HG03025 (cell line): ENCODE results near the gene AGAP1.

Source experiments
- ATAC-seq: cut with Tn5 transposase; IDR thresholded peaks from one replicate; pipeline ENCODE4 v1.9.1; 2021; ENCODE audit warnings: mild to moderate bottlenecking, moderate library complexity; ENCODE audit not compliant: unreplicated experiment, low FRiP score

AGAP1 gene

DNA sequence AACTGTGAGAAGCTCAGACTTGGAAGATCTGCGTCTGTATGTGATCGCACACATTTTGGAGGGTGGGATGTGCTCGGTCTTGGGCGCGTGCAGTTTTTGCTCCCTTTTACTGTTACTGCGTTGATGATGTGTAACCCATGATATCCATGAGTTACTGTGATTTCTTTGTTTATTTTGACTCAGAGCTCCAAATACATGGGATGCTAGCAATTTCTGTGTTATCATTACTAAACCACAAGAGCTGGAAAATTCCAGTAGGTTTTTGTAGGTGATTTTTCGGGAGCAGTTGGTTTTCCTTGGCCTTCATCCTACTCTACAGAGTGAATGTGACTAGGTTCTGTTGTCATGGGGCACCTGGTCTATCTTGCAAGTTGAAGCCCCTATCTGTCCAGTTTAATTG, 124.2 kb downstream of the AGAP1 start:
- no peak for ATAC-seq

DNA sequence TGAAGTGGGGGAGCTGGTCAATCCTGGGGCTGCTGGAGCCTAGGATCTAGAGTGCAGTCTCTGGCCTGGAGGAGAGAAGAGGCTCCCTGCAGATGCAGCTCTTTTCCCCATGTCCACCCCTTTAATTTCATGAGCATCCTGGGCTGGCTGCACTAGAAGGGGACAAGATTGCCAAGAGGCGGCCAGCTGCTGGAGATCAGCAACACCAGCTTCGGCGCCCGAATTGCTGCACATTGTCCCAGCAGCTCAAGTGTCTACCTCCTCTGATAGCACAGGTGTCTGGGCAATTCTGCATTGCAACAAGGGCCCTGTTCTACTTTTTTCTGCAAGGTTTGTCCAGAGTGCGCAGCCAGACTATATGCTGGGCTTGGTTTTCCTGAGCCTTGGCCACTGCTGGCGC, 125.7 kb downstream of the AGAP1 start:
- no peak for ATAC-seq

DNA sequence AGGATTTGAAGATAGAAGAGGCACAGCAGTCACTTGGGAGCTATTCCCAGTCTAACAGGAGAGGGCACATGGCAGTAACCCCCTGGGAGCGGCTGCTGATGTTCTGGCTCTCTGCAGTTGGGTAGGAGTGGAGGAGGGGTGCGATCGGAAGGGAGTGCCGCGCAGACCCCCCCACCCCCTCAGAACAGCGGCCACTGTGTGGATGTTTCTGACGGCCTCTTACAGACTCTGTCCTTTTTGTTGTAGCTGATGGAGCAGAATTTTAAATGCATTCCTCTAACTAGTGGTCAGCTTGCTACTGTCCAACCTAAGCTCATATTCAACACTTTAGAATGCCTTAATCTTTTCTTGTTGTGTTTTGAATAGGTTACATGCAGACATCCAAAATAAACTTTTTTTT, 127.9 kb downstream of the AGAP1 start:
- ATAC-seq = no peak

- ATAC-seq = no peak
Measured at GRCh38 chr2:235623111-235623510, 129.3 kb downstream of the AGAP1 start.

GRCh38 chr2:235623752-235624151, 129.9 kb downstream of the AGAP1 start:
- no peak for ATAC-seq

DNA sequence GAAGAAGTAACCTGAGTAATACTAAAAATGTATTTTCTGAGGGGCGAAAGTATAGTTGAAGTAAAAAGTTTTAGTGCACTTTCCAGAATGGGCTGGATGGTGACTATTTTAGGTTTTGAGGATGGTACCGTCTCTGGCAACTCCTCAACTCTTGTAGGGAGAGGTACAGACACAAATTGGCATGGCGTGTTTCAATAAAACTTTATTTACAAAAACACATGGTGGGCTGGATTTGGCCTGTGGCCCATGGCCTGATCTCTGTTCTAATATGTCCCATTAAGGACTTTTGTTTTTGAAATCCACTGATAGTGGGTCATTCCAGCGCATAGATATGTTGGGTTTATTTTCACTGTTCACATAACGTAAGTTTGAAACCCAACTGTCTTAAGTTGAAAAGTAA, 132.8 kb downstream of the AGAP1 start:
- no peak for ATAC-seq

- ATAC-seq = no peak
Measured at GRCh38 chr2:235627682-235628081, 133.8 kb downstream of the AGAP1 start.

DNA sequence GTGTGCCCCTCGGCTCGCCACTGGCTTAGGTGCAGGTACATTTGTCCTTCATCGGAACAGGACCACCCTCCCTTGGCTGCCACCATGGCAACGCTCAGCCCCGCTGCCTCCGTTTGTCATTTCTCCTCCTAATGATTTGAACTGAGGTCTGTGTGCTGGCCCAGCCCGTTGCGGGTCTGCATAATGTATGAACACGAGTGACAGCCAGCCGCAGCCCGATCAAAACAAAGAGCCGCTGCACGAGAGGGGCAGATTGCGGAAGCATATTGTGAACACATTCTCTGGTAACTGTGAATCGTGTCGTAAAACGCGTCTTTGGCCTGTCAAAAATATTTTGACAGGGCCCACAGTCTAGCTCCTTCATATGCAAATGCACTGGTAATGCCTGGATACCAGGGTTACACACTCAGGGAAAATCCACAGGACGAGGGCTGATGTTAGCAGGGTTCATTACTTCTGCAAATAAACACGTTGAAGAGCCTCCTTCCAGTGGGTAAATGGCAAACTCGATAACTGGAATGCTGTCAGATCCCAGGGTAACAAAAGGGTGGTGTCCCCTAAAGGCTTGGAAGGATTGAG, 137.0 kb downstream of the AGAP1 start:
- no peak for ATAC-seq

DNA sequence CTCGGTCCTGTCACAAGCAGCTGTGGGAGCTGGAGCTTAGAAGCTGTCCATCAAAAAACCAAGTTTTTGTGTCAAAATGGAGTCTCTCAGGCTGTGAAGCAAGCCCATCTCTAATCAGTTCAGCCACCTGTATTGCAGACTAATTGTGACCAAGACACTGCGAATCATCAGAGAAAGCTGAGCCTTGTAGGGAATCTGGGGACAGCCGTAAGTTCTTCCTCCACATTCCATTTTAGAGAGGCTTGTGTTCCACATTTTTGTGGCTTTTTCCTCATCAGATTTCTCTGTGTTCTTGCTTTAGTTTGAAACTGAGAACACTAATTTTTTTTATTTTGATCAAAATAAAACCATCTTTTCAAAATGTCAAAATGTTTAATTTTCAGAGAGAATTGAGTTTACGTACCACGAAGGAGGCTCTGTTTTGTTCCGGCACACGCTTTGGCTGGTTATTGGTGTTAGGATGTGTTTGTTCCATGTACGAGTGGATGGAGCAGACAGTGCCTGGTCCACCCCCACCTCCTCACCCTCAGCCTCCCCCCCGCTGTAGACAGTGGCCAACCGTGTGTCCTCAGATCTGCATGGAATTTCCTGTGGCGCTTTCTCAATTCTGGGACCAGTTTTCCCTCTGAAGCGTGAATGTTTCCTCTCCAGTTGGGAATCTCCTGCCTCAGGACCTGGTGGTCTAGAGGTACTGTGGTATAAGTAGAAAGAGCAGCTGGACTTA, 140.8 kb downstream of the AGAP1 start:
- ATAC-seq = no peak

DNA sequence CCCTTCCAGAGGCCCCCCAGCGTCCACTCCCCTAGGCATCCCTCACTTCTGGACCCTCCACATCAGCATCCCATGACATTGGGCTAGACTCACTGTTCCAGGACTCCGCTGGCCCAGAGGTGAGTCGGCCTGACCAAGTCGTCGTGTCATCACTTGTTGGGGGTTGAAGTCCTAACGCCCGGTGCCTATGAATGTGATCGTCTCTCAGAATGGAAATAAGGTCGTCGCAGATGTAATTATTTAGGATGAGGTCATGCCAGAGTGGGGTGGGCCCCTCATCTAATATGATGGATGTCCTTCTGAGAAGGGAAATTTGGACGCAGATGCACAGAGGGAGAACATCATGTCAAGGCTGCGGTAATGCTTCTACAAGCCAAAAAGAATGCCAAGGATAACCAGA, 142.7 kb downstream of the AGAP1 start:
- no peak for ATAC-seq

DNA sequence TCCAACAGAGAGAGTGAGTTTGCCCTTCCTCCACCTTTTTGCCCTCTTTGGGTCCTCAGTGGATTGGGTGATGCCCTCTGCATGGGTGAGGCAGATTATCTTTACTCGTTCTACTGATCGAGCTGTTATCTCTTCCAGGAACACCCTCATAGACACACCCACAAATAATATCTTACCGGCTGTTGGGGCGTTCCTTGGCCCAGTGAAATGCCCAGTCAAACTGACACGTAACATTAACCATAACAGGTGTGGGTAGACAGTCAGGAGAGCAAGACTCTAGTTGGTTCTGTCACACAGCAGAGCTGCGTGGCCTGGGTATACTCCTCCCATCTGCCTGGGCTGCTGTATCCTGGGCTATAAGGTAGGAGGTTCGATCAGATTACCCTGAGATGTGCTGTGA, 144.1 kb downstream of the AGAP1 start:
- no peak for ATAC-seq

GRCh38 chr2:235638541-235639427, 144.9 kb downstream of the AGAP1 start:
- ATAC-seq = no peak

- no peak for ATAC-seq
Measured at GRCh38 chr2:235639428-235639773, 145.6 kb downstream of the AGAP1 start.

GRCh38 chr2:235639885-235640284, 146.0 kb downstream of the AGAP1 start:
- ATAC-seq = no peak

- ATAC-seq = no peak
Measured at GRCh38 chr2:235640377-235640776, 146.5 kb downstream of the AGAP1 start.

- no peak for ATAC-seq
Measured at GRCh38 chr2:235640926-235641723, 147.3 kb downstream of the AGAP1 start.

GRCh38 chr2:235641956-235642355, 148.1 kb downstream of the AGAP1 start:
- ATAC-seq = no peak

- no peak for ATAC-seq
Measured at GRCh38 chr2:235642446-235643098, 148.7 kb downstream of the AGAP1 start.

DNA sequence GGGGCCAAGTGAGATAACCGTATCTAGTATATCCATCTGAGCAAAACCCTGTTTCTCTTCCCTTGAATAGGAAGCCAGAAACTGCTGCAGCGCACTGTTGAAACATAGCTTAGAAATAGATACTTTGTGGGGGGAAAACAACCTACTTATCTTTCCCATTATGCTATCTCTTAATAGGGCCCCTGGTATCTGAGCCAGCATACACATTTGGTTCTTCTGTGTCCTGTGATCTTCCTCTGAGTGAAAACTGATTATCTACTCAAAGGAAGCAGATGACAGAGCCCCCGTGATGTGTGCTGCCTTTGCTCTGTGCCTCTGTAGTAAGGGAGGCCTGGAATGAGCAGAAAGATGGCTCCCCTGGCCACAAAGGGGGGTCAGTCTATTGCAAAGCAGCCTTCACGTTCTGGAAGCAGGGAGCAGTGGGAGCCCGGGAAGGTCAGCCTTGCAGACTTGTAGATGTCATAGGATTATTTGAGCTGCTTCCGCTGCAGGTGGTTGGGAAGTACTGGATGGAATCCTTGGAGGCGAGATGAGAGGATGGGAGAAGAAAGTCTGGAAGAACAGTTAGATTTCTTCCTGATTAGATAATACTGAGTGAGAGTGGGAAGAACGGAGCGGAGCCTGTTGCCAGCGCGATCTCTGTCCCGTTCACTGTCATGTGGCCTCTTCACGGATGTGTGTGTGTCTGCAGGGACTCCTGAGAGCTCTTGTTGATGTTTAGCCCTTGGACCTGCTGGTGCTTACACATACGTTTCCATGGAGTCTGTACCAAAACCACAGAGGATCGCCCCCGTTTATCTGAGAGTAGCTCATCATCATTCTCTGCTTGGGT, 150.1 kb downstream of the AGAP1 start:
- ATAC-seq = no peak
